HG03066 (cell line): ENCODE measurements around the gene ACAD10.
"Not testable (repeated sequence)": the region's sequence is repeated elsewhere in the genome, so short reads cannot be mapped to it uniquely, and the experiment has no call there.

Experiments
- ATAC-seq: cut with Tn5 transposase; IDR thresholded peaks from one replicate; pipeline ENCODE4 v1.9.1; 2021; ENCODE audit warnings: low read depth; ENCODE audit not compliant: unreplicated experiment

The ACAD10 gene

GRCh38 chr12:111685811-111686573 lies at the start of gene ACAD10, which contains the start of gene BRAP:
Gene ACAD10 (plus strand): TSS chr12:111686053. CDS start chr12:111692710, 6,657 bp downstream.
Gene BRAP (minus strand): TSS chr12:111685956. CDS start chr12:111685792, 164 bp downstream.
- ATAC-seq, result peak; percentile 78

GRCh38 chr12:111636209-111636945 lies 49.5 kb upstream of the ACAD10 start:
- no peak for ATAC-seq

GRCh38 chr12:111638556-111638955 lies 47.3 kb upstream of the ACAD10 start:
- ATAC-seq, result no peak

- ATAC-seq, result no peak
These were observed 45.3 kb upstream of the ACAD10 start for GRCh38 chr12:111640506-111640905.

DNA sequence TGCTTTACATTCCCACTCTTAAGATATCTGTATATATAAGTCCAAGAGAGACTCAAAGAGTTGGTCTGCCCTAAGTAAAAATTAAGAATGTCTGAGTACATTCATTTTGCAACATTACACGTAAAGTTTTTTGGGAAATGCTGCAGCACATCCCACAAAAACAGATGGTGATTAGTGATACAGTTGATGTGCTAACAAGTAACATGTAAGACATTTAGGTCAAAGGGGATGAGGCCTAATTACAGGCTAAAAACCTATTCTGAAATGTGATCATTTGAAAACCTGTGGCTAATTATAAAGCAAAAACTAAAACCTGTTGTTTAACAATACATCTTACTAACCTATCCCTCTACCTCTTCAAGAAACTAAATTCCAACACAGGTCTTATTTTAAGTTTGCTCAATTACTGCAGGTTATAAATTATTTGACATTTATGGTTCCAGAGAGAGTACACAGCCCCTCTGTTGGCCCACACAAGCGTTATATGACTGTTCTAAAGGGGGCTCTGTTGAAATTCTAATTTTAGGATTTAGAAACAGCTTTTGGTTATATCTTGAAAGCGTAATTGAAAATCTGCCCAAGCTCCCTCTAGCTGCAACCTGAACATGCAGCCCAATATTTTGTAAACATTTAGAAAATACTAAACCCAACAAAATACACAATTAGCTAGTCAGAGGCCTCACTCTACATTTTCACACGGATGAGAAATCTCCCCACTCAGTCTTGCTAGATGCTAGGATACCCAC lies 43.0 kb upstream of the ACAD10 start:
- ATAC-seq, result no peak

- no peak for ATAC-seq
These were observed 42.4 kb upstream of the ACAD10 start for GRCh38 chr12:111643427-111643826.

GRCh38 chr12:111645433-111645832 lies 40.4 kb upstream of the ACAD10 start:
- no peak for ATAC-seq

DNA sequence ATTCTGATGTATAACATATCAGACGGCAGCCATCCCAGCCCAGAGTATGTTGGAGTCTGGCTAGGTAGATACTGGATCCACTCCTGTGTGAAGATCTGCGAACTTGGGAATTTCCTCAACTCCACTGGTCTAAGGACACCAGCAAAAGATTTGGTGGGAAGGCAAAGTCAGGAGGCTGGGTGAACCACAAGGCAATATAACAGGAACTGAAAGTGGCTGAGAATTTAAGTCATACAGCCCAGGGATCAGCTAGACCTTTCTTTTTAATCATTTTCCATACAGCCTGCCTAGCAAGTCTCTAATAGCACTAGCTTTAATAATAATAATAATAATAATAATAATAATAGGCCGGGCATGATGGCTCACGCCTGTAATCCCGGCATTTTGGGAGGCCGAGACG lies 34.9 kb upstream of the ACAD10 start:
- ATAC-seq, result no peak

GRCh38 chr12:111652530-111652929 lies 33.3 kb upstream of the ACAD10 start:
- not testable (repeated sequence) for ATAC-seq

DNA sequence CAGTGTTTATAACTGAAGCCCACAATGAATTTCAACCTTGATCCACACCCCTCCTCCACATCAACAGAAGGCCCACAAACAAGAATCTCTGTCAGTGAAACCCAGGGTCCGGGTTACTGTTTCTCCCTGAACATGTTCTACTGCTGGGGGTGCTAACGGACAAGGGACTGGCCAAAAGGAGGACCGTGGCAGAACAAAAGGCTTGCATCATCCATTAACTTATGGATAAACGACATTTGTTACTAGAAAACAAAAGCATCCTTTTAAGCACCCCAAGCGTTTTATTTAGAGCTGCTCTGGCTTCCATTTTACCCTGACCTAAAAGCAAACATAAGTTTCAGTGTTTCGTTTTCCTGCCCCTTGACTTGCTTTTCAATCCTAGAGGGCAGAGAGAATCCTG lies 32.3 kb upstream of the ACAD10 start:
- no peak for ATAC-seq

GRCh38 chr12:111655356-111655755 lies 30.5 kb upstream of the ACAD10 start:
- no peak for ATAC-seq

GRCh38 chr12:111656016-111656415 lies 29.8 kb upstream of the ACAD10 start:
- no peak for ATAC-seq

DNA sequence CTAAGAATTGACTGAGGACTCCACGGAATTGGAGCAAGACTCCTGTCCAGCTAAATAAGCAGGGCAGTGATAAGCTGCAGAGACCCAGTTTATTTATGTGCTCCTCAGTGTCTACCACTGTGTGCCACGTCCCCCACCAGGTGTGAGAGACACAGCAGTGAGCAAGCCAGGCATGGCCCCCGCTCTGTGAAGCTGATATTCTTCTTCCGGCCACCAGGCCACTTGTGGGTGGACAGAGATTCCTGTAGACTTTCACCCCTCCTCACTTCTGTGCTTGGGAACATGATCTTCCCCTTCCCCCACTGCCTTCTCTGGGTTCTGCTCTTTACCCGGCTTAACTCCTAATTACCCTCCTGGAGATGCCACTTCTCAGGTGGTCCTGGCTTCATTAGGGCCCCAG lies 21.4 kb upstream of the ACAD10 start:
- ATAC-seq, result no peak

DNA sequence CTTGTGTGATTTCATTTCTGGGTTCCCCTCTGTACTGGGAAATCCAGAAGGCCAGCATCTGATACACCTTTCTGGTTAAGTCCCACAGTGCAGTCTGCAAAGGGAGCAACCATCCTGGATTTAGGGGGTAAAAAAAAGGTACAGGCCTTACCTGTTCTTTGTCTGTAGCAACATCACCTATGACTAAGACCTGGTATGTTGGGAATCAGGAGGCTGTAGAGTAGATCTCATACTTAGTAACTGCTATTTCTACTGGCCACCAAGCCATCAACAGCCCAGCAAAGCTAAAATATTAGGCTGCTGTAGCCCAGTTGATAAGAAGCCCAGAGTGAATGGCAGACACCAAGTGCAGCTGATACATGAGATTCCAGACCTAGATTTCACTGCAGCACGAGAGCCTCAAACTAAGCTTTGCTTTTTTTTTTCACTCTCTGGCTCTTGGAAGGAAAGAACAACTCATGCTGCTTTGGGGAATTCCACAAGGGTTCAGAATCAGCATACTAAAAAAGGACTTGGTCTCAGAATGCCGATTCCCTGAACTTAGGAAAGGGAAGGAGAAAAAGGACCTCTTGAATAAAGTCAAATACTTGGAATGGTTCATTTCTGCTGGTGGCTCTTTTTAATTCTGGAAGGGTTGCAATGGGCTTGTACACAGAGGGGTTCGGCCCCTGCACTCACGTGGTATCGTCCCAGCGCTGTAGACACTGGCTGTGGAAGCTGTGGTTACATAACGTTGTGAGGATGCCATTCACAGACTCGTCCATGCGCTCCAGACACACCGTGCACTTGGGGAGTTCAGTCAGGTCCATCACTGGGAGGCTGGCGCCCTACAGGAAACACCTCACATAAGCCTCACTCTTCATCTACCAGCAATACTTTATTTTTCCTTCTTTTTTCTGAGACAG lies 20.6 kb upstream of the ACAD10 start:
- no peak for ATAC-seq

DNA sequence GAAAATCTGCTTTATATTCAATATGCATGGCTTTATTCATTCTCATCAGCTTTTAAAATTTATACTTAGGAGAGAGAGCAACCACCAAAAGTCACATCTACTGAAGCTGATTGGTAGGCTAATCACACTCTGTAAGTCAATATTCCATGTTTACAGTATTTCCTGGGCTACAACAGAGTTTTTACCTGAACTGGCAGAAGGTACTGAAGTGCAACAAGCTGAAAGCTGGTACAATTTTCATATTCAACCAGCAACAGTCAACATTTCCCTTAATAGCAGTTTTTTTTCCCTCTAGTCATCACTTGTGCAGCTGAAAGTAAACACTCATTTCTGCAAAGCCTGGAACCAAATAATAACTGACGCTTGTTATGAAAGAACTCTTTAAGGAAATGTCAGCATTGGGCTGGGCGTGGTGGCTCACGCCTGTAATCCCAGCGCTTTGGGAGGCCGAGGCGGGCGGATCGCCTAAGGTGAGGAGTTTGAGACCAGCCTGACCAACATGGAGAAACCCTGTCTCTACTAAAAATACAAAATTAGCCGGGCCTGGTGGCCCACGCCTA lies 13.0 kb upstream of the ACAD10 start:
- ATAC-seq, result no peak

DNA sequence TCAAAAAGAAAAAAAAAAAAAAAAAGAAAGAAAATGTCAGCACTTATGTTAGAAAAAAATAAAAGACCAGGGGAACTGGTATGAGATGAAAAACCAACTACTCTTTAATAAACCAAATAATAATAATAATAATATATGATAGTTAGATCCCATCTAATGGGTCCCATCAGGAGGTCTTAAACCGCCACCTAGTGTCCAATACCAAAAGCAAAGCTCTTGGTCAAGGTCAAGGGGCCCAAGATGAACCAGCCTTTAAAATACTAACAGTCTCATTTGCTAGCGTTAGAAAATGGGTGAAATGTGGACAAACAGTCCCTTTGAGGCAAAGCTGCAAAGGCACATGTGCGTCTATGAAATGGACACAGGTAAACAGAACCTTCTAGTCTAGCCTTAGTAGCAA lies 12.3 kb upstream of the ACAD10 start:
- no peak for ATAC-seq

GRCh38 chr12:111677186-111677585 lies 8.7 kb upstream of the ACAD10 start:
- no peak for ATAC-seq

GRCh38 chr12:111684485-111685198 lies 1.2 kb upstream of the ACAD10 start:
- ATAC-seq, result not testable (repeated sequence)

DNA sequence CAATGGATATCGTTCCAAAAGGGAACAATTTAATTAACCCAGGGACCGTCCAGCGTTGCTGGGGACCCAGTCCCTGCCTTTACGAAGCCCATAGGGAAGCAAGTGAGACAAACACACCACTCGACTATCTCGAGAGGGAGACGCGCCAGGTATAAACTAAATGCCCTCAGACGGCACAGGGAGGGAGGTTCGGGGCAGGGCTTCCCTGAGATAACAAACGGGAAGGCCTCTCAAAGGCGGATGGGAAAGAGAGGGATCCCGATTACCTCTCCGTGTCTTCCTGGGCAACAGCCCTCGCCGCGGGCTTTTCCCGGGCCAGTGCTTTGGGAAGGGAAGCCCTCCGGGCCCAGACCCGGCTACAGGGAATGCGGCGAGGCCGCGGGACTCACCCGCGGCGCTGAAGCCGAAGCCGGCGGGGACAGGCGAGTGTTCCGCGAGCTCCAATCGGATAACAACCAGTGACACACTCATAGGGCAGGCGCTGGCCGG lies 487 bp upstream of the ACAD10 start:
- peak; percentile 6 for ATAC-seq
